Measurements from ENCODE around the gene KRTAP13-1.

KRTAP13-1 gene

GRCh38 chr21:30395731-30396130, at the start of gene KRTAP13-1:
KRTAP13-1 (plus strand) TSS chr21:30396031; CDS start chr21:30396087, 56 bp downstream.
- DNase-seq, result peak in 1 of 3 experiments; percentile 40

GRCh38 chr21:30348506-30348905, 47.3 kb upstream of the KRTAP13-1 start, which contains the start of gene KRTAP23-1:
KRTAP23-1 (minus strand) TSS chr21:30348606; CDS start chr21:30348606, 0 bp downstream.
- DNase-seq, result no peak

- peak in 1 of 3 experiments; percentile 57 for DNase-seq
Measured at GRCh38 chr21:30349572-30349971, 46.3 kb upstream of the KRTAP13-1 start.

GRCh38 chr21:30351534-30351933, 44.3 kb upstream of the KRTAP13-1 start:
- DNase-seq, result no peak

- no peak for DNase-seq
Measured at GRCh38 chr21:30354308-30355005, 41.4 kb upstream of the KRTAP13-1 start.

- DNase-seq, result no peak
Measured at GRCh38 chr21:30355906-30356305, 39.9 kb upstream of the KRTAP13-1 start.

- no peak for DNase-seq
Measured at GRCh38 chr21:30372139-30372770, 23.6 kb upstream of the KRTAP13-1 start, which contains the start of gene KRTAP13-2. KRTAP13-2 (minus strand) TSS chr21:30372271; CDS start chr21:30372213, 58 bp downstream.

- DNase-seq, result no peak
Measured at GRCh38 chr21:30382201-30382600, 13.6 kb upstream of the KRTAP13-1 start.

- DNase-seq, result peak in 2 of 3 experiments; percentile 52 to 88
Measured at GRCh38 chr21:30391492-30392025, 4.3 kb upstream of the KRTAP13-1 start.

GRCh38 chr21:30408782-30409494, 13.1 kb downstream of the KRTAP13-1 start:
- DNase-seq, result peak in 2 of 3 experiments; percentile 11 to 65

GRCh38 chr21:30415993-30416392, 20.2 kb downstream of the KRTAP13-1 start:
- no peak for DNase-seq

- DNase-seq, result no peak
Measured at GRCh38 chr21:30425826-30426225, 30.0 kb downstream of the KRTAP13-1 start, which contains the start of gene KRTAP13-3. KRTAP13-3 (minus strand) TSS chr21:30425926; CDS start chr21:30425912, 14 bp downstream.

GRCh38 chr21:30426731-30427130, 30.9 kb downstream of the KRTAP13-1 start:
- no peak for DNase-seq

- DNase-seq, result no peak
Measured at GRCh38 chr21:30430170-30430655, 34.4 kb downstream of the KRTAP13-1 start, which contains the start of gene KRTAP13-4. KRTAP13-4 (plus strand) TSS chr21:30430220; CDS start chr21:30430276, 56 bp downstream.

- peak; percentile 2 to 40 (median 19) for DNase-seq
Measured at GRCh38 chr21:30434033-30434631, 38.3 kb downstream of the KRTAP13-1 start.

- peak in 2 of 3 experiments; percentile 39 to 73 for DNase-seq
Measured at GRCh38 chr21:30437010-30437565, 41.3 kb downstream of the KRTAP13-1 start.

GRCh38 chr21:30439975-30440374, 44.1 kb downstream of the KRTAP13-1 start, which contains the start of gene KRTAP15-1:
KRTAP15-1 (plus strand) TSS chr21:30440275; CDS start chr21:30440328, 53 bp downstream.
- no peak for DNase-seq

- DNase-seq, result no peak
Measured at GRCh38 chr21:30443226-30443625, 47.4 kb downstream of the KRTAP13-1 start.

GRCh38 chr21:30444204-30444603, 48.4 kb downstream of the KRTAP13-1 start:
- peak in 2 of 3 experiments; percentile 19 to 31 for DNase-seq
